Thoracic aorta (tissue), 2 donors: ENCODE results near the gene KHDC4. TPM values are rescaled to one million over a fixed set of nuclear protein-coding genes. Genes with fewer than 3 reads are reported as not detected.
A peak's percentile ranks its signal among the peaks of the same experiment; 100 is the strongest.
"Not testable (repeated sequence)": the region's sequence is repeated elsewhere in the genome, so short reads cannot be mapped to it uniquely, and the experiment has no call there.

Experiments used
- ATAC-seq: fragments of 150-250 bp; one replicate; pipeline ENCODE4 v1.8.0; 2017; ENCODE audit warnings: low read depth; ENCODE audit not compliant: insufficient number of reproducible peaks, low FRiP score
- DNase-seq: peaks from one replicate; pipeline ENCODE4 v3.0.0-alpha.2; 2020; ENCODE audit warnings: low spot score
- H3K27ac ChIP-seq, 2 donors: fragments of 200-600 bp; sonication (generic); 1 replicate in 1 of 2; 2 replicates in 1 of 2; pipeline ENCODE4 v1.5.1; 2016; ENCODE audit warnings: mild to moderate bottlenecking in 2 of 2, moderate library complexity in 2 of 2
- H3K27me3 ChIP-seq: fragments of 200-600 bp; sonication (generic); replicated peaks from 2 replicates; pipeline ENCODE4 v1.6.0; 2016; ENCODE audit warnings: mild to moderate bottlenecking; ENCODE audit not compliant: insufficient read depth
- H3K36me3 ChIP-seq: fragments of 200-600 bp; sonication (generic); one replicate; pipeline ENCODE4 v1.5.1; 2016
- H3K4me1 ChIP-seq, 2 donors: fragments of 200-600 bp; sonication (generic); 1 replicate in 1 of 2; 2 replicates in 1 of 2; pipeline versions ENCODE4 v1.5.1 to v1.6.0; 2016; ENCODE audit warnings: low read depth in 2 of 2, mild to moderate bottlenecking in 1 of 2; ENCODE audit not compliant: control insufficient read depth in 1 of 2
- H3K4me3 ChIP-seq: fragments of 200-600 bp; sonication (generic); 2 replicates; pipeline ENCODE4 v1.5.1; 2016; ENCODE audit warnings: mild to moderate bottlenecking
- H3K9me3 ChIP-seq: fragments of 200-600 bp; sonication (generic); 2 replicates; pipeline ENCODE4 v1.5.1; 2016
- total RNA-seq, 2 donors: library from RNA; depleted of rRNA; stranded (reverse); fragments of >200 nt; gene quantifications; one replicate each; pipeline versions ENCODE4 v1.1.0 to v1.2.3, GENCODE V29; 2016
- TF ChIP-seq, protein P1 (sequence below): fragments of 200-600 bp; sonication (generic); IDR thresholded peaks from one replicate; pipeline ENCODE4 v1.5.1; 2019; ENCODE audit warnings: antibody characterized with exemption

The KHDC4 gene
- total RNA-seq, 2 donors from 2014 or later = 50.6 to 56.9 TPM

- H3K27me3 ChIP-seq = no peaks in the 10 kb centered on the region
- ATAC-seq (no peak), DNase-seq (no peak)
- TF ChIP-seq, protein P1, sequence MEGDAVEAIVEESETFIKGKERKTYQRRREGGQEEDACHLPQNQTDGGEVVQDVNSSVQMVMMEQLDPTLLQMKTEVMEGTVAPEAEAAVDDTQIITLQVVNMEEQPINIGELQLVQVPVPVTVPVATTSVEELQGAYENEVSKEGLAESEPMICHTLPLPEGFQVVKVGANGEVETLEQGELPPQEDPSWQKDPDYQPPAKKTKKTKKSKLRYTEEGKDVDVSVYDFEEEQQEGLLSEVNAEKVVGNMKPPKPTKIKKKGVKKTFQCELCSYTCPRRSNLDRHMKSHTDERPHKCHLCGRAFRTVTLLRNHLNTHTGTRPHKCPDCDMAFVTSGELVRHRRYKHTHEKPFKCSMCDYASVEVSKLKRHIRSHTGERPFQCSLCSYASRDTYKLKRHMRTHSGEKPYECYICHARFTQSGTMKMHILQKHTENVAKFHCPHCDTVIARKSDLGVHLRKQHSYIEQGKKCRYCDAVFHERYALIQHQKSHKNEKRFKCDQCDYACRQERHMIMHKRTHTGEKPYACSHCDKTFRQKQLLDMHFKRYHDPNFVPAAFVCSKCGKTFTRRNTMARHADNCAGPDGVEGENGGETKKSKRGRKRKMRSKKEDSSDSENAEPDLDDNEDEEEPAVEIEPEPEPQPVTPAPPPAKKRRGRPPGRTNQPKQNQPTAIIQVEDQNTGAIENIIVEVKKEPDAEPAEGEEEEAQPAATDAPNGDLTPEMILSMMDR = no peak
- peaks cover 37 to 45% of the 10 kb centered on the region in 2 donors for H3K4me1 ChIP-seq
- peak overlapping the region; percentile 38 for H3K4me3 ChIP-seq
- H3K27ac ChIP-seq = peak overlapping the region; percentile 23 to 42
- peaks cover 46% of the 10 kb centered on the region for H3K36me3 ChIP-seq
- no peaks in the 10 kb centered on the region for H3K9me3 ChIP-seq
These were observed 2.1 kb downstream of the KHDC4 start for GRCh38 chr1:155932081-155932480.

GRCh38 chr1:155931332-155932038 is 2.7 kb downstream of the KHDC4 start:
- peaks cover 37 to 45% of the 10 kb centered on the region in 2 donors for H3K4me1 ChIP-seq
- DNase-seq (no peak), ATAC-seq (no peak)
- H3K27me3 ChIP-seq = no peaks in the 10 kb centered on the region
- TF ChIP-seq, protein P1 = no peak
- H3K9me3 ChIP-seq = no peaks in the 10 kb centered on the region
- H3K27ac ChIP-seq = peak overlapping the region in 1 of 2 donors; percentile 42
- H3K4me3 ChIP-seq = peak overlapping the region; percentile 38
- H3K36me3 ChIP-seq = peaks cover 52% of the 10 kb centered on the region

DNA sequence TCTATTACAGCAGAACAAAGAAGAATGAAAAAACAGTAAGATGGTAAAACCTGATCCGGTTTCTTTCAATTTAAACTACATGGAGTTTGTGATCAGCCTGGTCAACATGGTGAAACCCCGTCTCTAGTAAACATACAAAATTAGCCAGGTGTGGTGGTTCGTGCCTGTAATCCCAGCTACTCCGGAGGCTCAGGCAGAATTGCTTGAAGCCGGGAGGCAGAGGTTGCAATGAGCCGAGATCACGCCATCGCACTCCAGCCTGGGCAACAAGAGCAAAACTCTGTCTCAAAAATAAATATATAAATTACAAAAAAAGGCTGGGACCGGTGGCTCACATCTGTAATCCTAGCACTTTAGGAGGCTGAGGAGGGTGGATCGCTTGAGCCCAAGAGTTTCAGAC is 3.5 kb downstream of the KHDC4 start:
- H3K4me1 ChIP-seq = peaks cover 37 to 45% of the 10 kb centered on the region in 2 donors
- H3K9me3 ChIP-seq, DNase-seq, ATAC-seq, H3K27me3 ChIP-seq: not testable (repeated sequence)
- peak overlapping the region in 1 of 2 donors; percentile 42 for H3K27ac ChIP-seq
- peaks cover 60% of the 10 kb centered on the region for H3K36me3 ChIP-seq
- H3K4me3 ChIP-seq = peak overlapping the region; percentile 38

DNA sequence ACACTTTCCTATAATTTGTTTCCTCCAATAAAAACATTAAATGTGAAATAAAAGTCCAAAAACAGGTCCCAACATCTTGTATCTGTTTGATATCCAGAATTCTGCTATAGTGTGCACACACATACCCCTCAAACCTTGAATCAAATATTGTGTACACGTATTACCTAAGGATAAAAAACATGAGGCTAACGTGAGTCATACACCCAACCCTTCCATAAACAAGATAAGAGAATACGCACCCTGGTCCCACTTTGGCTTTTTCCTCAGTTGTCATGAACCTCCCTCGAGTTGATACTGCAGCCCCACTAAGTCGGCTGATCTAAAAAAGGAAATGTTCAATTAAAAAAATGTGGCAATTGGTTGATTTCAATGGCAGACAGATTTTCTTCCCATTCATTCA is 5.2 kb downstream of the KHDC4 start:
- peaks cover 37 to 39% of the 10 kb centered on the region in 2 donors for H3K4me1 ChIP-seq
- TF ChIP-seq, protein P1 = no peak
- H3K4me3 ChIP-seq = no peak overlapping the region
- no peaks in the 10 kb centered on the region for H3K27me3 ChIP-seq
- ATAC-seq = no peak
- no peak overlapping the region for H3K27ac ChIP-seq
- H3K36me3 ChIP-seq = peaks cover 70% of the 10 kb centered on the region
- no peaks in the 10 kb centered on the region for H3K9me3 ChIP-seq
- no peak for DNase-seq

DNA sequence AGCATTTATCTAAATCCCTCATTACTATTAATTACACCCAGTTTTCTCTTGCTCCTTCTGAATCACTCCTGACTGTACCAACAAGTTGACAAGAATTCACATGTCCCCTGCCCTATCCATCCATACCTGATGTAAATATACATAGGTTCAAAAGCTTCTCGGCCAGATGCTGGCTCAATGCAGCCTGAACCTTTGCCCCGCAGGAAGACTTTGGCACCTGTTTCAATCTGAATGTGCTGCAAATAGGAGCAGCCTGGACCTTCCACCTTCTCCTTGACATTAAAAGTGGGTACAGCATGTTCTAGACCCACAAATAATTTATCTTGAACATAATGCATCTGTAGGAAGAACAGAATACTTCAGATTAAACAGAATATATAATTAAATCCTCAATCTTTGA is 8.7 kb downstream of the KHDC4 start:
- Histone ChIP-seq H3K27ac (no peak overlapping the region), H3K4me3 (no peak overlapping the region), H3K36me3 (peaks cover 78% of the 10 kb centered on the region), H3K9me3 (no peaks in the 10 kb centered on the region), H3K4me1 (peaks cover 5 to 6% of the 10 kb centered on the region in 2 donors), H3K27me3 (no peaks in the 10 kb centered on the region)
- TF ChIP-seq, protein P1 = no peak
- DNase-seq (no peak), ATAC-seq (no peak)
